GM21619 (cell line): Measurements from ENCODE around the gene TPO.
"Not testable (repeated sequence)": the region's sequence is repeated elsewhere in the genome, so short reads cannot be mapped to it uniquely, and the experiment has no call there.

Experiments
- ATAC-seq: cut with Tn5 transposase; IDR thresholded peaks from one replicate; pipeline ENCODE4 v1.9.1; 2021; ENCODE audit not compliant: unreplicated experiment

Gene TPO

DNA sequence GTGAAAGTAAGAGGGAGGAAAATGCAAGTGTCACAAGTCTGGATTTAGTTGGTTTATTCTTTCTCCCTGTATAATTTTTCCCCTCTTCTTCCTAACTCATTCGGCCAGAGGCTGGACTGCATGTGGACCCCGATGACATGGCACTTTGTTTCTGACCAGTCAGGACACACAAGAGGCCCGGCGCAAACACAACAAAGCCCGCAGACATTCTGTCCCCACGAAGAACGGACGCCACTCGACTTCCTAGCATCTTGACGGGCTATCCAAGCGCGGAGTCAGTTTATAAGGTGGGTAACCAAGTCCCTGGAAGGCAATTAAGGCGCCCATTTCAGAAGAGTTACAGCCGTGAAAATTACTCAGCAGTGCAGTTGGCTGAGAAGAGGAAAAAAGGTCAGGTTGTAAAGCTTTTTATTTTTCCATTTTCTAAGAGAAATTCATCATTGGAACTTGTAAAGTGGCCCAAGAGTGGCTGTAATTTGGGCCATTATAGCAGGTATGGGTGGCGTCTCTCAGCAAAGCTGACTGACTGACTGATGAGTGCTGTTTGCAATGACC is at the start of gene TPO:
TSS of gene TPO (plus strand) at position 308 of the 555 bp plus-strand sequence. CDS start 946 bp downstream, outside the sequence.
- no peak for ATAC-seq

DNA sequence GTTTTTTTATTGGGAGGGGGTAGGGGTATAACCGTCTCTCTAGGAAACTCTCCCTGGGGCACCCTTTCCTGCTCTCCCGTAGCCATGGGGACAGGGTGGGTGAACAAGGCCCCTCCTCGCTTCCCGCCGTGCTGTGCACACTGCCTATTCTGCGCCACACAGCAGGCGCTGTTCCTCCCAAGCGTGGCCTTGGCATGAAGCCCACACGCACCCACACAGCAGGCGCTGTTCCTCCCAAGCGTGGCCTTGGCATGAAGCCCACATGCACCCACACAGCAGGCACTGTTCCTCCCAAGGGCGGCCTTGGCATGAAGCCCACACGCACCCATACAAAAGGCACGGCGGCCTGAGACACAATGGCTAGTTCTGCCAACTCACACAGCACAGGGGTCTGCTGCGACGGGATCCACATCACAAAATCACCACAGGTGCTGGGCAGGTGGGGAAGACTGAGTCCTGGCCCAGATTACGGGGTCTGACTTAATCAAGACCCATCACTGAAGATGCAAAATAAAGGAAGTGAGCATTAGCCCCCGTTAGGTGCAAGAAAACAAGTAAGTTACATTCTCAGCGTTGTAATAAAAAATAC is 46.6 kb upstream of the TPO start:
- no peak for ATAC-seq

GRCh38 chr2:1367601-1368000 is 45.7 kb upstream of the TPO start:
- no peak for ATAC-seq

GRCh38 chr2:1369905-1370304 is 43.4 kb upstream of the TPO start:
- no peak for ATAC-seq

- ATAC-seq = no peak
These were observed 42.8 kb upstream of the TPO start for GRCh38 chr2:1370461-1370860.

GRCh38 chr2:1371082-1371481 is 42.2 kb upstream of the TPO start:
- ATAC-seq = no peak

- no peak for ATAC-seq
These were observed 39.4 kb upstream of the TPO start for GRCh38 chr2:1373830-1374229.

GRCh38 chr2:1374287-1374686 is 39.0 kb upstream of the TPO start:
- no peak for ATAC-seq

GRCh38 chr2:1375794-1376193 is 37.5 kb upstream of the TPO start:
- no peak for ATAC-seq

DNA sequence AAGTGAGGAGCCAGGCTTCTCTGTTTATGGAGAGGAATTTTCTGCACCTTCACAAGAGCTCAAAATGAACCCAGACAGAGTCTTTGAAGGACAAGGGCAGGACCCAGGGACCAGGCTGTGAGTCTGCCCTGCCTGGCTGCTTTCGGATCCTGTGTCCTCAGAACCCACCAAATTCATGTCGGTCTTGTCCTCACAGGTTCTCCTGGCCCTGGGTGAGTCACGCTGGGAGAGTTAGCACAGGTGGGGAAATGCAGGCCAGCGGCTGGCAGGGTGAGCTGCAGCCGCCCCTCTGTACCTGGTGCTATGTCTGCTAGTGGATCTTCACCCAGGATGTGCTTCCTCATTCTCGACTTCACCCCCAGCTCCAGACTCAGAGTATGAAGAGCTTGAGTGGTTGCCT is 35.8 kb upstream of the TPO start:
- ATAC-seq = no peak

- ATAC-seq = no peak
These were observed 34.7 kb upstream of the TPO start for GRCh38 chr2:1378456-1379150.

DNA sequence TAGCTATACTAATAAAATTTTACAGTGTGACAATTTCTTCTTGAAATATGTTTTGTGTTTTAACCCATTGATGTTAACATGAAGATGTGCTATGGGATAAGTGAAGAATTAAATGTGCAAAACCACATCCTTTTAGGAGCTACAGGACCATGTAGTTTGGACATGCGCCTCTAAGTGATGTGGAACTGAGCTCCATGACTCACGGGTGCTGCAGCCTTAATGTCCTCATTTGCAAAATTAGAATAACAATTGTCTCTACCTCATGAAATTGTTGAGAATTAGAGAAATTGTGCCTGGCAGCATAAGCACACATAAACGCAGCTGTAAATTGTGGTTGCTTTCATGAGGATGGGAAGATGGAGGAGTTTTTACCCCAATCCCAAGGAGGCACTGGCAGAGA is 31.6 kb upstream of the TPO start:
- ATAC-seq = no peak

- ATAC-seq = not testable (repeated sequence)
These were observed 25.1 kb upstream of the TPO start for GRCh38 chr2:1387954-1388725.

GRCh38 chr2:1390118-1390517 is 23.1 kb upstream of the TPO start:
- not testable (repeated sequence) for ATAC-seq

DNA sequence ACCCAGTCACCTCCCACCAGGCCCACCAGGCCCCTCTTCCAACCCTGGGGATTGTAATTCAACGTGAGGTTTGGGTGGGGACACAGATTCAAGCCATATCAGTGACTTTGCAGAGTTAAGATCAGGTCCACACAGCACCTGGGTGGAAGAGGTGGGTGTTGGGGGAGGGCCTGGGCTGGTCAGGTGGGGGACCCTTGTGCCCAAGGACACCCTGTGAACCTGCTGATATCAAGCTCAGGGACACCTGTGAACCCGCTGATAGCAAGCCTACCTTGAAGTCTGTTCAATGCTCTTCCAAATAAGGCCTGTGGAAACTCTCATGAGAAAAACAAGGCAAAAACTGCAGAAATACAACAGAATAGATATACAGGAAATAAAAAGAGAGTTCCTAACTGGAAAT is 19.9 kb upstream of the TPO start:
- no peak for ATAC-seq

DNA sequence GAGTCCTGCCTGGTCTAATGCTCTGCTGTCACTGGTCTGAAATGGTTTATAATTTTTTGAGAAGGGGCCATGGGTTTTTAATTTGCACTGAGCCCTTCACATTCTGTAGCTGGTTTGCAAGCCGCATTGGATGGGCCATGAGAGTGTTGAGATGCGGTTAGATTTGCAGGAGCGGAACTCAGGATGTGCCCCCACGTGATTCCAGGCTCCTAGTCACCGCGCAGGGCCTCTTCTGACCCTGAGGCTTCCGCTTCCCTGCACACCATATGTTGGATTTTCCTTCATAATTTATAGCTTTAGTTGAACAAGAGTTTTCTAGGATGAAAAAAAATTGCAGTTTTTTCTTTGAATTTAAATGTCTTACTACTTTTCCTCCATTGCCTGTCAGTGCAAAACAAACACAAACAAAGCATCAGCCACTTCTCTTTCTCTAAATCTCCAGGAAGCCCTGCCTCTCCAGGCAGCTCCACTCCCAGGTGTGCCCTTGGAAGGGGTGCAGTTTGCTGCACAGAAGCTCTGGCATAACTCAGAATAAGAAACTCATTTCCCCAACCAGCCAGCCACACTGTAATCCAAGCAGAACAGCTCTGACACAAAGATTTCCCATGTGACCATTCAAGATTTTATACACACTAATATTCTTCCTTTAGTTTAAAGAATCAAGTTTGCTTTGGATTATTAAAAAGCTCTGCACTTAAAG is 18.4 kb upstream of the TPO start:
- no peak for ATAC-seq

GRCh38 chr2:1397350-1397749 is 15.9 kb upstream of the TPO start:
- no peak for ATAC-seq

GRCh38 chr2:1398191-1398590 is 15.1 kb upstream of the TPO start:
- ATAC-seq = no peak

GRCh38 chr2:1400943-1401735 is 12.1 kb upstream of the TPO start:
- peak; percentile 50 for ATAC-seq

GRCh38 chr2:1402064-1402463 is 11.2 kb upstream of the TPO start:
- no peak for ATAC-seq
